Measurements from ENCODE around the gene GRIK4.

- no peak for TF ChIP-seq CTCF (IDR thresholded peaks at IDR 0.05; ENCODE audit: low read depth, low read length, missing input control)
- TF ChIP-seq MAX (IDR thresholded peaks at IDR 0.05) = no peak
- no peak for TF ChIP-seq EGR1 (IDR thresholded peaks at IDR 0.05; ENCODE audit: low read depth in 2 of 2)
- TF ChIP-seq GABPA (IDR thresholded peaks at IDR 0.05 in 1 of 2, conservative IDR thresholded peaks at IDR 0.05 in 1 of 2) = no peak
- TF ChIP-seq REST (IDR thresholded peaks at IDR 0.05) = no peak
These were observed 185.2 kb downstream of the GRIK4 start for GRCh38 chr11:120696597-120697218.

Data from liver (tissue), 3 donors.